Tibial nerve (tissue), 3 donors: Measurements from ENCODE around the gene APP.

Experiments used
- CTCF ChIP-seq, 5 experiments: fragments of 200-600 bp in 3 of 5; fragments of 450-650 bp in 2 of 5; sonication (generic) in 3 of 5; IDR thresholded peaks; one replicate each; pipeline ENCODE4 v1.5.1; 2016 to 2019; ENCODE audit warnings: antibody characterized with exemption in 5 of 5, mild to moderate bottlenecking in 3 of 5, moderate library complexity in 2 of 5
- POLR2A ChIP-seq, 2 donors: fragments of 450-650 bp; IDR thresholded peaks; one replicate each; pipeline ENCODE4 v1.6.1; 2017; ENCODE audit warnings: antibody characterized with exemption in 2 of 2, mild to moderate bottlenecking in 2 of 2, moderate library complexity in 2 of 2

GRCh38 chr21:26007951-26008498 lies 162.5 kb downstream of the APP start:
- TF ChIP-seq CTCF (IDR thresholded peaks at IDR 0.05): no peak
- no peak for TF ChIP-seq POLR2A (IDR thresholded peaks at IDR 0.05)
